ENCODE measurements around the gene PCDHB15. TPM values are rescaled to one million over a fixed set of nuclear protein-coding genes. Genes with fewer than 3 reads are reported as not detected.
A peak's percentile ranks its signal among the peaks of the same experiment; 100 is the strongest.
"Not testable (repeated sequence)": the region's sequence is repeated elsewhere in the genome, so short reads cannot be mapped to it uniquely, and the experiment has no call there.

Gene PCDHB15
- total RNA-seq: 5.5 and 5.6 TPM in 2 replicates
- long read RNA-seq, full-length matches to known transcripts: 8 of 9 reads
- long read RNA-seq, partial matches to known transcripts: 0 of 9 reads
- long read RNA-seq, other reads (novel, unspliced or antisense): 1 of 9 reads

DNA sequence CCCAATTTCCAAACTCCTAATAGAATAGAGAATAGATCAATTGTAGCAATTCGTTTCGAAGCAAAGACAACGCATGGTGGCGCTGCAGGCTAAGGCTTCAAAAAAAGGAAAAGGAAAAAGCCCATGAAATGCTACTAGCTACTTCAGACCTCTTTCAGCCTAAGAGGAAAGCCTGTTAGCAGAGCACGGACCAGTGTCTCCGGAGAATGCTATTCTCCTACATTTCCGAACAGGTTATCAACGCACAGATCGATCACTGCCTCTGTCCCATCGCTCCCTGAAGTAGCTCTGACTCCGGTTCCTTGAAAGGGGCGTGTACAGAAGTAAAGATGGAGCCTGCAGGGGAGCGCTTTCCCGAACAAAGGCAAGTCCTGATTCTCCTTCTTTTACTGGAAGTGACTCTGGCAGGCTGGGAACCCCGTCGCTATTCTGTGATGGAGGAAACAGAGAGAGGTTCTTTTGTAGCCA lies at the start of gene PCDHB15:
Gene PCDHB15 (plus strand): TSS at position 146 of the 468 bp plus-strand sequence. CDS start 184 bp downstream, at position 330.
- Mint-ChIP-seq H3K9me3 (peaks cover 25% of the 10 kb centered on the region), H3K27ac (ENCODE audit: unreplicated experiment) (peak within 1 kb of the TSS; percentile 90), H3K4me3 (peak within 1 kb of the TSS; percentile 85), H3K36me3 (ENCODE audit: low read depth) (peaks cover 70% of the 10 kb centered on the region), H3K4me1 (peaks cover 3% of the 10 kb centered on the region), H3K27me3 (ENCODE audit: low read depth) (no peaks in the 10 kb centered on the region)
- DNase-seq (ENCODE audit: low read depth, low spot score): peak; percentile 29
- TF ChIP-seq, protein P1, sequence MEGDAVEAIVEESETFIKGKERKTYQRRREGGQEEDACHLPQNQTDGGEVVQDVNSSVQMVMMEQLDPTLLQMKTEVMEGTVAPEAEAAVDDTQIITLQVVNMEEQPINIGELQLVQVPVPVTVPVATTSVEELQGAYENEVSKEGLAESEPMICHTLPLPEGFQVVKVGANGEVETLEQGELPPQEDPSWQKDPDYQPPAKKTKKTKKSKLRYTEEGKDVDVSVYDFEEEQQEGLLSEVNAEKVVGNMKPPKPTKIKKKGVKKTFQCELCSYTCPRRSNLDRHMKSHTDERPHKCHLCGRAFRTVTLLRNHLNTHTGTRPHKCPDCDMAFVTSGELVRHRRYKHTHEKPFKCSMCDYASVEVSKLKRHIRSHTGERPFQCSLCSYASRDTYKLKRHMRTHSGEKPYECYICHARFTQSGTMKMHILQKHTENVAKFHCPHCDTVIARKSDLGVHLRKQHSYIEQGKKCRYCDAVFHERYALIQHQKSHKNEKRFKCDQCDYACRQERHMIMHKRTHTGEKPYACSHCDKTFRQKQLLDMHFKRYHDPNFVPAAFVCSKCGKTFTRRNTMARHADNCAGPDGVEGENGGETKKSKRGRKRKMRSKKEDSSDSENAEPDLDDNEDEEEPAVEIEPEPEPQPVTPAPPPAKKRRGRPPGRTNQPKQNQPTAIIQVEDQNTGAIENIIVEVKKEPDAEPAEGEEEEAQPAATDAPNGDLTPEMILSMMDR (conservative IDR thresholded peaks at IDR 0.05): peak; percentile 57

- TF ChIP-seq, protein P1 (conservative IDR thresholded peaks at IDR 0.05): no peak
- no peak overlapping the region for H3K4me3 Mint-ChIP-seq
- DNase-seq (ENCODE audit: low read depth, low spot score): no peak
- peaks cover 28% of the 10 kb centered on the region for H3K9me3 Mint-ChIP-seq
- H3K4me1 Mint-ChIP-seq: peaks cover 5% of the 10 kb centered on the region
- no peak overlapping the region for H3K27ac Mint-ChIP-seq (ENCODE audit: unreplicated experiment)
- H3K36me3 Mint-ChIP-seq (ENCODE audit: low read depth): peaks cover 68% of the 10 kb centered on the region
- H3K27me3 Mint-ChIP-seq (ENCODE audit: low read depth): no peaks in the 10 kb centered on the region
Measured at GRCh38 chr5:141196363-141196762, 48.8 kb upstream of the PCDHB15 start.

GRCh38 chr5:141199359-141200235 lies 45.6 kb upstream of the PCDHB15 start, which contains the start of gene PCDHB11:
PCDHB11 (plus strand) TSS chr5:141199627; CDS start chr5:141199775, 148 bp downstream.
- Mint-ChIP-seq H3K4me3 (peak within 1 kb of the TSS; percentile 69), H3K9me3 (peaks cover 20% of the 10 kb centered on the region)
- no peak for DNase-seq (ENCODE audit: low read depth, low spot score)

DNA sequence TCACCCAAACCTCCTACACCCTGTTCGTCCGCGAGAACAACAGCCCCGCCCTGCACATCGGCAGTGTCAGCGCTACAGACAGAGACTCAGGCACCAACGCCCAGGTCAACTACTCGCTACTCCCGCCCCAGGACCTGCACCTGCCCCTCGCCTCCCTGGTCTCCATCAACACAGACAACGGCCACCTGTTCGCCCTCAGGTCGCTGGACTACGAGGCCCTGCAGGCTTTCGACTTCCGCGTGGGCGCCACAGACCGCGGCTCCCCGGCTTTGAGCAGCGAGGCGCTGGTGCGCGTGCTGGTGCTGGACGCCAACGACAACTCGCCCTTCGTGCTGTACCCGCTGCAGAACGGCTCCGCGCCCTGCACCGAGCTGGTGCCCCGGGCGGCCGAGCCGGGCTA lies 44.1 kb upstream of the PCDHB15 start:
- DNase-seq (ENCODE audit: low read depth, low spot score); H3K4me1 Mint-ChIP-seq; H3K4me3 Mint-ChIP-seq; H3K27me3 Mint-ChIP-seq (ENCODE audit: low read depth); H3K27ac Mint-ChIP-seq (ENCODE audit: unreplicated experiment): not testable (repeated sequence)
- Mint-ChIP-seq H3K9me3 (peaks cover 17% of the 10 kb centered on the region), H3K36me3 (ENCODE audit: low read depth) (peaks cover 64% of the 10 kb centered on the region)

More at GRCh38 chr5:141199359-141200235, 45.6 kb upstream of the PCDHB15 start, which contains the start of gene PCDHB11:
- peaks cover 60% of the 10 kb centered on the region for H3K36me3 Mint-ChIP-seq (ENCODE audit: low read depth)
- no peaks in the 10 kb centered on the region for H3K4me1 Mint-ChIP-seq
- TF ChIP-seq, protein P1 (conservative IDR thresholded peaks at IDR 0.05): peak; percentile 50
- H3K27me3 Mint-ChIP-seq (ENCODE audit: low read depth): no peaks in the 10 kb centered on the region
- H3K27ac Mint-ChIP-seq (ENCODE audit: unreplicated experiment): peak within 1 kb of the TSS; percentile 50

- not testable (repeated sequence) for H3K4me1 Mint-ChIP-seq; DNase-seq (ENCODE audit: low read depth, low spot score); H3K4me3 Mint-ChIP-seq; H3K27me3 Mint-ChIP-seq (ENCODE audit: low read depth); H3K27ac Mint-ChIP-seq (ENCODE audit: unreplicated experiment)
- Mint-ChIP-seq H3K36me3 (ENCODE audit: low read depth) (peaks cover 59% of the 10 kb centered on the region), H3K9me3 (peaks cover 14% of the 10 kb centered on the region)
Measured at GRCh38 chr5:141201646-141202045, 43.5 kb upstream of the PCDHB15 start.

DNA sequence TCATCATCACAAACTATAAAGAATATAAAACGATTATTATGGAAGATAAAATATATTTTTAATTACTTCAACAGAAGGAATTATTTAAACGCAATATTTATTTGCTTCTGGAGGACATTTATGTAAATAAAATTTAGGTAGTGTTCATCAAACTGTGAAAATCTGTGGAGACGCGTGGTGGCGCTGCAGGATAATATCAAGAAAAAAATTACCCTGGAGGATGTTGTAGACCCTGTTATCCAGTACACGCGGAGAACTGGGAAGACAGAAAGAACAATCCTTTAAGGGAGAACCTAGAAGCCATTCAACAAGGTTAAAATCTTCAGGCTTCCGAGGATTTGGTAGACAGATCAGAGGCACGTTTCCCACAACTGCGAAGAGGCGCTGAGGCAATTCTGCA lies 36.7 kb upstream of the PCDHB15 start, which contains the start of gene PCDHB12:
Gene PCDHB12 (plus strand): TSS at position 242 of the 400 bp plus-strand sequence. CDS start 189 bp downstream, outside the sequence.
- Mint-ChIP-seq H3K36me3 (ENCODE audit: low read depth) (peaks cover 43% of the 10 kb centered on the region), H3K9me3 (peaks cover 12% of the 10 kb centered on the region), H3K27ac (ENCODE audit: unreplicated experiment) (no peak within 1 kb of the TSS), H3K4me3 (peak within 1 kb of the TSS; percentile 44), H3K27me3 (ENCODE audit: low read depth) (no peaks in the 10 kb centered on the region), H3K4me1 (no peaks in the 10 kb centered on the region)
- TF ChIP-seq, protein P1 (conservative IDR thresholded peaks at IDR 0.05): peak; percentile 50
- no peak for DNase-seq (ENCODE audit: low read depth, low spot score)

GRCh38 chr5:141210281-141210680 lies 34.9 kb upstream of the PCDHB15 start:
- H3K4me3 Mint-ChIP-seq; H3K27me3 Mint-ChIP-seq (ENCODE audit: low read depth); DNase-seq (ENCODE audit: low read depth, low spot score); H3K27ac Mint-ChIP-seq (ENCODE audit: unreplicated experiment); H3K4me1 Mint-ChIP-seq: not testable (repeated sequence)
- Mint-ChIP-seq H3K36me3 (ENCODE audit: low read depth) (peaks cover 50% of the 10 kb centered on the region), H3K9me3 (peaks cover 18% of the 10 kb centered on the region)

- H3K9me3 Mint-ChIP-seq: peaks cover 18% of the 10 kb centered on the region
- not testable (repeated sequence) for H3K27ac Mint-ChIP-seq (ENCODE audit: unreplicated experiment); H3K4me3 Mint-ChIP-seq; H3K27me3 Mint-ChIP-seq (ENCODE audit: low read depth); H3K4me1 Mint-ChIP-seq; DNase-seq (ENCODE audit: low read depth, low spot score)
- peaks cover 45% of the 10 kb centered on the region for H3K36me3 Mint-ChIP-seq (ENCODE audit: low read depth)
Measured at GRCh38 chr5:141210849-141211248, 34.3 kb upstream of the PCDHB15 start.

Data from neural crest cell (in vitro differentiated cells).